Ureter (tissue), 1 donor: ENCODE measurements around the gene PREP. TPM values are rescaled to one million over a fixed set of nuclear protein-coding genes. Genes with fewer than 3 reads are reported as not detected.
A peak's percentile ranks its signal among the peaks of the same experiment; 100 is the strongest.

Source experiments
- DNase-seq: peaks from one replicate; pipeline ENCODE4 v3.0.0-alpha.2; 2020; ENCODE audit warnings: low spot score
- total RNA-seq: library from RNA; stranded (reverse); gene quantifications from one replicate; pipeline ENCODE4 v1.2.4, GENCODE V29; 2023
- donor health status: DM: yes; HTN: yes; CAD: no.

The PREP gene
- total RNA-seq, 1 donor from 2014 or later: 37.9 TPM

DNA sequence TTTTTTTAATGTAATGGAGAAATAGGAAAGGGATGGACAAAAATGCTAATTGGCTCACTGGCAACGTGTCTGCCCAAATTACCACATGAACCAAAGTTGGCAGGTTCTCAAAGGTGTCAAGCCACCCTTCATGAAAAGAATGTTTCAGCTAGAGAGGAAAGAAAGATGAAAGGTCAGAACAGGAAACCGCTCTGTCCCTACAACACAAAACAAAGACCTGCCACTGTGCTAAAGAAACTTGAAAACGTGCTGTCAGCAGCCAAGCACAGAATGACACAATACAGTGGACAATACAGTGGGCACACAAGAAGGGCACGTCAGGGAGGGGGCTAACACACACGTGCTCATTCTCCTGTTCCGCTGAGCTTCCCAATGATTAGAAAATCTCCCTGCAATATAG lies 4.9 kb downstream of the PREP start:
- no peak for DNase-seq

DNA sequence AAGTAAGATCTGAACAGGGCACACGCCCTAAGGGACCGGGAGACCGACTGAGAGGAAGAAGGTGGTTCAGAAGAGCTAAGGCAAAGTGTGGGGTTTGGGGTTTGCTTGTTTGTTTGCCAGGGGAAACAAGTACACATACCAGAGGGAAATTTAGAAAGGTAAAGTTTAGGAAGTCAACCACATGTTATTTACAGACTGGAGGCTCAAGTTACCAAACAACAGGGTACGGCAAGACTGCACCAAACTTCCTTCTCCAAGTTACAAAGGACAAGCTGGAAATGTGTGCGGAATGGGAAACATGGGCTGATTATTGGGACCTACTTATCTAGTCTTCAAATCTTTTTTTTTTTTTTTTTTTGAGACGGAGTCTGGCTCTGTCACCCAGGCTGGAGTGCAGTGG lies 11.2 kb downstream of the PREP start:
- DNase-seq: no peak

DNA sequence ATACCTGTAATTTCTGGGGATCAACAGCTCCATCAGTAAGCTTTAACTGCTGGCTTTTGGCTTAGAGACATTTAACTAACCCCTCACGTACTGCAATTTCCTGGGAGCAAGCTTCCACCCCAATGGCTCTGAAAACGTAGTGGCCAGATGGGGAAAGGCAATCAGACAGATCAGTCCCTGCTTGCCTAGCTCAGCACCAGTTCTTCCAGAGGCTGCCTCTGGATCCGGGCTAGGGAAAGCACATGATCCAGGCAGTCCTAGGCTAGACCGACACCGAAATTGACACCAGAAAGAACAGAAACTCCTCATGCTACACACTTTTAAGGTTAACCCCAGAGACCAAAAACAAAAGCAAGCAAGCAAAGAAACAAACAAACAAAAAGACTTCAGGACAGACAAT lies 13.3 kb downstream of the PREP start:
- no peak for DNase-seq

DNA sequence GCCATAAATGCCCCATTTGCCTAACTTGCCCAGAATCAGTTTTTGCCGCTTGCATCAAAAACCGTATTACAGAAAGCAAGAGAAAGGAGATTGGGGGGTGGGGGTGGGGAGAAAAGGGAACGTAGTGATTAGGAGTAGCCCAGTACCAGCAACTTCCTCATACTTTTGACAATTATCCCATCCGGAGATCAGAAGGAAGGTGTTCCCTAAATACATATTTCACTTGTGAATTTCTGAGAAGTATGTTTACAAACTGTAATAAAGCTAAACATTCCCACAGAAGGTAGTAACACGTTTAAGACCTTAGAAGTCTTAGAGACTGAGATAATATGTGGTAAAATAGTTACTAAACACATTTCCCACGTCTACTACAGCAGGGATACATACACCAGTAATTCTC lies 14.5 kb downstream of the PREP start:
- DNase-seq: no peak

- DNase-seq: no peak
These were observed 18.9 kb downstream of the PREP start for GRCh38 chr6:105384004-105384403.

- DNase-seq: no peak
These were observed 19.9 kb downstream of the PREP start for GRCh38 chr6:105382958-105383357.

DNA sequence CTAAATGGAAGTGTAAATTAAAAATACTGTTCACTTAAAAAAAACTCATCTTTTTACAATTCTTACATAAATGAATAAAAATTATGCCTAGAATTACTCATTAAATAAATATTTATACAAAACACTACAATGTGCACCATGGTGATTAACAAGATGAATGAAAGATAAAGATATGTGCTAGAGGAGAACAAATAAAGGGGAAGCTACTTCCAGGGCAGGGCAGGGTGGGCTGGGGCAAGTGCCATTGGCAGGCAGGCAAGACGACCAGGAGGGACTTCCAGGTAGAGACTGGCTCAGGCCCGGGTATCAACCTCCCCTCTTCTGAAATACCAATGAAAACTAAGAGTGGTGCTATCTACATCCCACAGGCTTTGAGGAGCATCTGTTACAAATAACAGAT lies 20.4 kb downstream of the PREP start:
- DNase-seq: no peak

DNA sequence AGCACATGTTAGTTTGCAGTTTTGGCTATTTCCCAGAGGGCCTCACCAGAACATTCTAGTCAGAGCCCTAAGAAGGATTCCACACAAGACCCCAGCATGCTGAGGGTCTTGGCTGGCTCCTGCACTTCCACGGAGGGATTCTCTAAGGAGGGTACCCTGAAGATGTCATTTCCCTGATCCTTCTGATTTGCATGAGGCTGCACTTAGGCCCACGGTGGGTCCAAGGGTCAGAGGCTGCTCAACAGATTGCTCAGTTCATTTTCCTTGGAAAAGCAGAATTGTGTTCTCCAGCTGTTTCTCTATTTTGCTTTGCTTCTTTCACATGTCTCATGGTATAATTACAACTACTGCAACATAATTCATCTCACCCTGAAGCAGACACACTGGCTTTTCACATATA lies 22.2 kb downstream of the PREP start:
- no peak for DNase-seq

DNA sequence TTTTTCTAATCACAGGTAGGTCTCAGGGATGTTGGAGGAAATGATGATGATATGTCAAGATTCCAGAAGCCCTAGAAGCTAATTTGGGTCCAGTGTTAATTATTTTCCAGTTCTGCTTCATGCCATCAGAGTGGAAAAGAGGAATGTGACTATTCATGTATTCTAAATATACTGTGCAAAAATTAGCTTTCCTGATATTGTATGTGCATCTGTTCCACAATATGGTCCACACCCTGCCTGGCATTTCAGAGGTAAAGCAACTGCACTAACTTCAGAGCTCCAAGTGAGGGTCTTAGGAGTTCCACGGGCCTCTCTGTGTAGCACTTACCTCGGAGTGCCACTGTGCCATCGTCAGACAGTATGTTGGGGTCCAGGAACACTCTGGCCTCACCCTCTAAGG lies 27.1 kb downstream of the PREP start:
- no peak for DNase-seq

- no peak for DNase-seq
These were observed 28.9 kb downstream of the PREP start for GRCh38 chr6:105374010-105374420.

GRCh38 chr6:105373481-105373880 lies 29.4 kb downstream of the PREP start:
- no peak for DNase-seq

DNA sequence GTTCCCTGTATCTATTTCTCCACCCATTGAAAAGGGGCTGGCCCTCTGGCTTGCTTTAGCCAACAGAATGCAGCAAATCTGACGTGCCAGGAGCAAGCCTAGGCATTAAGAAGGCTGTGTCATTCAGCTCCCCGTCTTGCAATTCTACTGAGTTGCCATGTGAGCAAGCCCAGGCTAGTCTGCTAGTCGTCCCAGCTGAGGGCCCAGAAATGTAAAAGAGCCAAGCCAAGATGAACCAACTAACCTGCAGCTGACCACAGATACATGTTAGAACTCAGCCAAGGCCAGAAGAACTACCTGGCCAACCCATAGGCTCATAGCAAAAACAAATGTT lies 30.1 kb downstream of the PREP start:
- DNase-seq: peak; percentile 78

DNA sequence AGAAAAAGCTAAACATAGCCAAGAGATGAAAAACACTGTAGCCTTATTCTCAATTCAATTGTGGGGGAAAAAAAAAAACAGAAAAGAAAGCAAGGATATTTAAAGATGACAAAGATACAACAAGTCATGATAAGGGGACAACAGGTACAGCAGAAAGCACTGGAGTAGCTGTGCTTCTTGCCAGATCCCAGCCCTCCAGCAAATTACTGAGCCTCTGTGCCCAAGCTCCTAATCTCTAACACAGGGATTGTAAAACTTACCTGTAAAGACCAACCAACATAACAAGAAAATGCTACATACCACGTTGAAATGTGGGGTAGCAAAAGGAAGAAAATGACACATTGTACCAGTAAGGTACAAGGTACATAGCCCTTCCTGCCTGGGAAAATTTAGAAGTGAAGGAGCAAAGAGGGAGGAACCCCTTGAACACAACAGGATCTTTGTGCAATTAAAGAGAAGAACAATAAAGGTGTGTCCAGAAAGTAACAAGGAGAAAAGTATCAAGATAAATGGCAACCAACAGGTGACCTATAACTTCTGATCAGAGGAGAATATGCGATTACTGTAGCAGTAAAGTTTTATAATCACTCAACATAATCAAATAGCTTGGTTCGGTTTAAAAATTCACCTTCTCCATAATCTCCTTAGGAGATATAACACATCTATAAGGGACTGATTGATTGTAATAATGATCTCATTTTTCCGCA lies 30.6 kb downstream of the PREP start:
- DNase-seq: no peak

DNA sequence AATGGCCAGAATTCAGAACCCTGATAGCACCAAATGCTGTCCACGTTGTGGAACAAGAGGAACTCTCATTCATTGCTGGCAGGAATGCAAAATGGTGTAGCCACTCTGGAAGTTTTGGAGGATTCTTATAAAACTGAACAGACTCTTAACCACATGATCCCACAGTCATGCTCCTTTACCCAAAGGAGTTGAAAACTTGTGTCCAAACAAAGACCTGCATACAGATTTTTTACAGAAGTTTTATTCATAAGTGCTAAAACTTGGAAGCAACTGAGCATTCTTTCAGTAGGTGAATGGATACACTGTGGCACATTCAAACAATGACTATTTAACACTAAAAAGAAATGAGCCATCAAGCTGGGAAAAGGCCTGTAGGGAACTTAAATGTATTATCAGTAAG lies 32.5 kb downstream of the PREP start:
- DNase-seq: no peak

DNA sequence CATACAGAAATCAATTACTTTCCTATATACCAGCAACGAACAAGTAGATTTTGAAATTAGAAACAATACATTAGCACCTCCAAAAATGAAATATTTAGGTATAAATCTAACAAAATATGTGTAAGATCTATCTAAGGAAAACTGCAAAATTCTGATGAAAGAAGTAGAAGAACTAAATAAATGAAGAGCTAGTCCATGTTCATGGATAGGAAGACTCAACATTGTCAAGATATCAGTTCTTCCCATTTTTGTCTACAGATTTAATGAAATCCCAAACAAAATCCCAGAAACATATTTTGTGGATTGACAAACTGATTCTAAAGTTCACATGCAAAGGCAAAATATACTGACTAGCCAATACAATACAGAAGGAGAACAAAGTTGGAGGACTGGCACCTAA lies 33.7 kb downstream of the PREP start:
- no peak for DNase-seq

- no peak for DNase-seq
These were observed 38.6 kb downstream of the PREP start for GRCh38 chr6:105364243-105364642.

- DNase-seq: no peak
These were observed 39.7 kb downstream of the PREP start for GRCh38 chr6:105363100-105363754.

DNA sequence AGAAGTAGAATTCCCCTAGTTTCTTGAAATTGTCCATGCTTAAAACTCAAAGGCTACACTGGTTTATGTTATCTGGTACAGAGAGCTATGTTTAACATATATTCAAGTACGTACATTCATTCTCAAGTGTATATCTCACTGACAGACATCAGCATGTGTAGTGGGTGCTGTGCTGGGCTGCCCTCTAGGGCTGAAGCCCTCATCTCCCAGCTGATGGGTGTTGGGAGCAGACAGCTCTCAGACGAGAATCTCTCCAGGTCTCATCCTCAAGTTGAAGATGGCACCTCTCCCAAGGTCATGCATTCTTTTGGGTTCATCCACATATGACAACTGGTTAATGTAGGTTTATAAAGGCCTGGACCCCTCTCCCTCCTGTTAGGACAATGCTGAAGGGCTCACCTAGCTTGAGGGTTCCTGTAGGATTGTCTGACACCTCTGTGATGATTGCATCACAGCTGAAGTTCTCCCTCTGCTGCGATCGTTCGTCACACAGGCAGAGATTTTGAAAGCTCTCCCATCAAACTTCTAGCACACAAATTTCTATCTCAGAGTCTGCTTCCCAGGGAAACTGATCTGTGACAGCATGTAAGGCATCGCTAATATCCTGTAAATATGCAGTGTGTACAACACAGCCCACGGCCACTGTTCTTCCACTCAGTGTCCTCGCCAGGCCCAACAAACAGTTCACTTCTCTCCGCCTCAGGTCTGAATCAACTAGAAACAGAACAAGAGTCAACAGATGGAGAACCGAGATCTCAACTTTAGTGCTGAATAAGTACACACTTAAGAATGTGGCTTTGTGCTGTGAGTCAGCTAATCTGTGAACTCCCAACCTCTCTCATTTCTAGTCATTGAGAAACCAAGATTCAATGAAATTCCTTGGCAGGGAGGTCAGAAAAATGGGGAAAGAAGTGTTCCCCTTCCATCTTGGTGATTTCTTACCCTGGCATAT lies 43.2 kb downstream of the PREP start:
- DNase-seq: peak; percentile 43

DNA sequence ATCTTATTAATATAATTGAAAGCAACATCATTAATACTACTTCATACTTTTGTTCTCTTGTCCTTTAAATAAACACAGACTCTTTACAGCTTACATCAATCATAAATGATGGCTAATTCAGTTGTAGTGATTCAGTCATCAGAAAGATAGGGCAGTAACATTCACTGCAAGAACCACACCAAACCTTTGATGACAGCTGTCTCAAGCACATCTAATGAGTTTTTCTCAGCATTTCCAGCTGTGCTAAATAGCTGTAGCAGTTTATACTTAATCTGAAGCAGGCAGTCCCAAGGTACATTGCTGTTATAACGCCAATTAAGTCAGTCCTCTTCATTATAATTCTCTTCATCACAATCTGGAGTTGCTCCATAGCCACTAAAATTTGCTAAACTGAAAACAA lies 45.7 kb downstream of the PREP start:
- no peak for DNase-seq

- DNase-seq: no peak
These were observed 50.8 kb downstream of the PREP start for GRCh38 chr6:105352037-105352617.

DNA sequence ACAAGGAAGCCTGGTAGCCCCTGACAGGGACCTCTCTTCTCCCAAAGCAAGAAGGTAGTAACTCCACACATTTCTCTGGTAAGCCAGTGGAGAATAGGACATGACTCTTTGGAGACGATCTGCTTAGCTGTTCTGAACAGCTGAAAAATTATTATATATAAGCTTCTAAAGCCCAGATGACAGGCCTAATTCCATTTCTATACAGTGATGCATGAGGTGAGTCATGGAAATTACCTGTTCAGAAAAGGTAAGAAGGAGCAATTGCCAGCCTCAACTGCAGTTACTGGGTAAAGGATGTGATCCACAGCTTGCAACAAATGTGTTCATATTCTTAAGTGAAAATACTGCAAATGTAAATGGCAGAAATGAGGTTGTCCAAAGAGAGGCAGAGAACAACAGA lies 54.0 kb downstream of the PREP start:
- no peak for DNase-seq

DNA sequence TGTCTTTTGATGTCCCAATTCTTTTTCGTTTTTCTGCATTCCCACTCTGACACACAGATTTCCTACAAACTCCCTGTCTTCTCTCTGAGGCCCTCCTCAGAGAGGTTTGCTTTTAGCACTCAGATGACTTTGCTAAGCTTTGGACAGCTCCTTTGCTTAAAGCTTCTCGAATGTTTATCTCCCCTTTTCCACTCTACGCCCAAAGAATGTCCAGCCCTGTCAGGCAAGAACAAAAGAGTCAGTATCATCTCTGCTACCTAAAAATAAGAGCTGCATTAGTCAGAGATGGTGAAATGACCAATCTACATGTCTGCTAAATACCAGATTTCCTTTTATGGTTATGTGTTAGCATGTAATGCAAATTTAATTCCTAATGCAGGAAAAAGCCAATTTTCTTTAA lies 56.8 kb downstream of the PREP start:
- no peak for DNase-seq
